SK-N-SH treated with all-trans-retinoic acid at 6 μM for 48 hours (cell line): ENCODE results near the gene ZNF385C.
"Not testable (repeated sequence)": the region's sequence is repeated elsewhere in the genome, so short reads cannot be mapped to it uniquely, and the experiment has no call there.

ENCODE experiments used
- OSR1 ChIP-seq: fragments of 250-450 bp; sonication (Bioruptor Pico); IDR thresholded peaks from 2 replicates; pipeline ENCODE4 v1.8.0; 2022; ENCODE audit warnings: moderate library complexity, mild to moderate bottlenecking, inconsistent platforms
- PPARA ChIP-seq: fragments of 250-450 bp; sonication (Bioruptor Pico); IDR thresholded peaks from 2 replicates; pipeline ENCODE4 v1.5.0; 2020; ENCODE audit warnings: mild to moderate bottlenecking, borderline replicate concordance
- SNAI2 ChIP-seq: fragments of 250-450 bp; sonication (Bioruptor Pico); IDR thresholded peaks from 2 replicates; pipeline ENCODE4 v1.5.0; 2020; ENCODE audit warnings: mild to moderate bottlenecking, moderate library complexity
- ZFP30 ChIP-seq: fragments of 450-650 bp; formaldehyde crosslinking; IDR thresholded peaks from 2 replicates; pipeline ENCODE4 v1.5.0; 2022; ENCODE audit warnings: mild to moderate bottlenecking, moderate library complexity
- ZNF70 ChIP-seq: fragments of 450-650 bp; formaldehyde crosslinking; IDR thresholded peaks from 2 replicates; pipeline ENCODE4 v1.5.0; 2020; ENCODE audit warnings: mild to moderate bottlenecking, moderate library complexity
- TF ChIP-seq, protein P1 (sequence below): fragments of 250-450 bp; sonication (Bioruptor Pico); IDR thresholded peaks from 2 replicates; pipeline ENCODE4 v1.5.1; 2021; ENCODE audit warnings: mild to moderate bottlenecking, moderate library complexity
- TF ChIP-seq, protein P2 (sequence below): fragments of 250-450 bp; sonication (Bioruptor Pico); IDR thresholded peaks from 2 replicates; pipeline ENCODE4 v1.8.0; 2020; ENCODE audit warnings: mild to moderate bottlenecking, moderate library complexity, borderline replicate concordance

DNA sequence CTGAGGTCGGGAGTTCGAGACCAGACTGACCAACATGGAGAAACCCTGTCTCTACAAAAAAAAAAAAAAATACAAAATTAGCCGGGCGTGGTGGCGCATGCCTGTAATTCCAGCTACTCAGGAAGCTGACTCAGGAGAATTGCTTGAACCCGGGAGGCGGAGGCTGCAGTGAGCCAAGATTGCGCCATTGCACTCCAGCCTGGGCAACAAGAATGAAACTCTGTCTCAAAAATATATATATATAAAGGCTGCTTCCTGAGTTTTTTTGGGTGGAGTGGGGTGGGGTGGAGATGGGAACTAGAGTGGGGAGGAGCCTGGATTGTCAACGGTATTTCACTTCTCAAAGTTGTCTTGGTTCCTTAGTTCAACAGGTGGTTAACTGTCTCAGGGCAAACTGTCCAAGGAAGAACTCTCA lies 88.0 kb downstream of the ZNF385C start:
- not testable (repeated sequence) for TF ChIP-seq OSR1 (CRISPR knock-in tag); SNAI2 (CRISPR knock-in tag); ZFP30 (CRISPR knock-in tag); ZNF70 (CRISPR knock-in tag); PPARA
- TF ChIP-seq, protein P1, sequence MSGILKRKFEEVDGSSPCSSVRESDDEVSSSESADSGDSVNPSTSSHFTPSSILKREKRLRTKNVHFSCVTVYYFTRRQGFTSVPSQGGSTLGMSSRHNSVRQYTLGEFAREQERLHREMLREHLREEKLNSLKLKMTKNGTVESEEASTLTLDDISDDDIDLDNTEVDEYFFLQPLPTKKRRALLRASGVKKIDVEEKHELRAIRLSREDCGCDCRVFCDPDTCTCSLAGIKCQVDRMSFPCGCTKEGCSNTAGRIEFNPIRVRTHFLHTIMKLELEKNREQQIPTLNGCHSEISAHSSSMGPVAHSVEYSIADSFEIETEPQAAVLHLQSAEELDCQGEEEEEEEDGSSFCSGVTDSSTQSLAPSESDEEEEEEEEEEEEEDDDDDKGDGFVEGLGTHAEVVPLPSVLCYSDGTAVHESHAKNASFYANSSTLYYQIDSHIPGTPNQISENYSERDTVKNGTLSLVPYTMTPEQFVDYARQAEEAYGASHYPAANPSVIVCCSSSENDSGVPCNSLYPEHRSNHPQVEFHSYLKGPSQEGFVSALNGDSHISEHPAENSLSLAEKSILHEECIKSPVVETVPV (CRISPR knock-in tag), result not testable (repeated sequence)
- TF ChIP-seq, protein P2, sequence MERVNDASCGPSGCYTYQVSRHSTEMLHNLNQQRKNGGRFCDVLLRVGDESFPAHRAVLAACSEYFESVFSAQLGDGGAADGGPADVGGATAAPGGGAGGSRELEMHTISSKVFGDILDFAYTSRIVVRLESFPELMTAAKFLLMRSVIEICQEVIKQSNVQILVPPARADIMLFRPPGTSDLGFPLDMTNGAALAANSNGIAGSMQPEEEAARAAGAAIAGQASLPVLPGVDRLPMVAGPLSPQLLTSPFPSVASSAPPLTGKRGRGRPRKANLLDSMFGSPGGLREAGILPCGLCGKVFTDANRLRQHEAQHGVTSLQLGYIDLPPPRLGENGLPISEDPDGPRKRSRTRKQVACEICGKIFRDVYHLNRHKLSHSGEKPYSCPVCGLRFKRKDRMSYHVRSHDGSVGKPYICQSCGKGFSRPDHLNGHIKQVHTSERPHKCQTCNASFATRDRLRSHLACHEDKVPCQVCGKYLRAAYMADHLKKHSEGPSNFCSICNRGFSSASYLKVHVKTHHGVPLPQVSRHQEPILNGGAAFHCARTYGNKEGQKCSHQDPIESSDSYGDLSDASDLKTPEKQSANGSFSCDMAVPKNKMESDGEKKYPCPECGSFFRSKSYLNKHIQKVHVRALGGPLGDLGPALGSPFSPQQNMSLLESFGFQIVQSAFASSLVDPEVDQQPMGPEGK, result not testable (repeated sequence)
